Sigmoid colon (tissue), 7 donors: Measurements from ENCODE around the gene SLC39A9. TPM values are rescaled to one million over a fixed set of nuclear protein-coding genes. Genes with fewer than 3 reads are reported as not detected.
"Not testable (repeated sequence)": the region's sequence is repeated elsewhere in the genome, so short reads cannot be mapped to it uniquely, and the experiment has no call there.

ENCODE experiments used
- DNase-seq: peaks from one replicate; pipeline ENCODE4 v3.0.0-alpha.2; 2019
- H3K27ac ChIP-seq, 4 donors: fragments of 200-600 bp; sonication (generic); one replicate each; pipeline ENCODE4 v1.5.1; 2016 to 2019; ENCODE audit warnings: mild to moderate bottlenecking in 1 of 4
- H3K27me3 ChIP-seq, 3 donors: fragments of 200-600 bp; sonication (generic); one replicate each; pipeline ENCODE4 v1.5.1; 2019; ENCODE audit warnings: mild to moderate bottlenecking in 1 of 3
- H3K36me3 ChIP-seq, 4 donors: fragments of 200-600 bp; sonication (generic); one replicate each; pipeline ENCODE4 v1.5.1; 2016 to 2019
- H3K4me1 ChIP-seq, 4 donors: fragments of 200-600 bp; sonication (generic); one replicate each; pipeline ENCODE4 v1.5.1; 2017 to 2019
- H3K4me3 ChIP-seq, 4 donors: fragments of 200-600 bp; sonication (generic); one replicate each; pipeline ENCODE4 v1.5.1; 2017 to 2019; ENCODE audit warnings: mild to moderate bottlenecking in 2 of 4, moderate library complexity in 1 of 4
- H3K9me3 ChIP-seq, 4 donors: fragments of 200-600 bp in 3 of 4; sonication (generic) in 3 of 4; one replicate each; pipeline versions ENCODE4 v1.5.1 to v1.6.1; 2013 to 2019
- CTCF ChIP-seq, 4 experiments: fragments of 450-650 bp in 3 of 4; fragments of 200-600 bp in 1 of 4; IDR thresholded peaks; one replicate each; pipeline ENCODE4 v1.5.1; 2016 to 2019; ENCODE audit warnings: antibody characterized with exemption in 4 of 4, mild to moderate bottlenecking in 3 of 4, moderate library complexity in 2 of 4
- EP300 ChIP-seq, 4 donors: sonication (generic); formaldehyde crosslinking; IDR thresholded peaks; one replicate each; pipeline ENCODE4 v1.6.1; 2017; ENCODE audit warnings: antibody characterized with exemption in 4 of 4
- POLR2A ChIP-seq, 2 donors: fragments of 450-650 bp; IDR thresholded peaks; one replicate each; pipeline ENCODE4 v1.6.1; 2016; ENCODE audit warnings: antibody characterized with exemption in 2 of 2, mild to moderate bottlenecking in 2 of 2, moderate library complexity in 2 of 2
- POLR2AphosphoS5 ChIP-seq, 4 donors: sonication (generic); formaldehyde crosslinking; IDR thresholded peaks; one replicate each; pipeline ENCODE4 v1.6.1; 2017; ENCODE audit warnings: antibody characterized with exemption in 4 of 4
- WGBS, 2 donors: extraction: QIAGEN DNeasy Blood & Tissue Kit; methylation state at CpG; one replicate each; pipeline ENCODE4 v1.1.7; 2013; 5-methylcytosine and 5-hydroxymethylcytosine counted together
- intact Hi-C: fragments of 100-400 bp; cut with DNase I; formaldehyde crosslinking; loops from one replicate; pipeline ENCODE4 v1.15.1; 2023
- polyA plus RNA-seq, 3 donors: library from polyadenylated mRNA; stranded (reverse); fragments of 200-250 nt; gene quantifications; one replicate each; pipeline ENCODE4 v1.2.3, GENCODE V29; 2013
- total RNA-seq, 4 donors: library from RNA; depleted of rRNA; stranded (reverse); fragments of >200 nt; gene quantifications; one replicate each; pipeline ENCODE4 v1.1.0, GENCODE V29; 2016
- donor health status: healthy with polysubstance abuse.
- donor health status: Bipolar disorder and iron deficiency.
- donor health status: healthy.

The SLC39A9 gene
- total and polyA plus RNA-seq, 7 donors = 11.4 to 47.4 (median 39.0) TPM

DNA sequence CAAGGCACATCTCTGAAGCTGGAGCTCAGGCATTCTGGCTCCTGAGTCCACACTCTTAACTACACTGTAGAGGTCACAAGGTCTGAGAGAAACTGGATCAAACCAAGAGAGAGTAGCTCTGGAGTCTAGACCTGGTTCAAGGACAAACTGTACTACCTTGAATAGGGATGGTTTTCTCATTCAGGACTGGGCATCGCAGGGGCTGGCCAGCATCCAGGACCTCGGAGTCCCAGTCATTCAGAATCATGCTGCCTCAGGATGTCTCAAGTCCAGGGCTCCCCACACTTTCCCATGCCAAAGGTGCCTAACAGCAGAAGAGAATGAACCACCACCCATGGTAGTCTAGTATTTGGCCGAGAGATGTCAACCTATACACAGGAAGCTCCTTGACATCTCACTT is 72.9 kb downstream of the SLC39A9 start:
- Histone ChIP-seq H3K36me3 (no peaks in the 10 kb centered on the region), H3K4me1 (no peaks in the 10 kb centered on the region), H3K4me3 (no peak overlapping the region), H3K27me3 (no peaks in the 10 kb centered on the region), H3K9me3 (no peaks in the 10 kb centered on the region), H3K27ac (no peak overlapping the region)
- DNase-seq = no peak
- 84 to 91% methylated on average over 3 of the region's 3 CpGs for WGBS, 2 donors
- TF ChIP-seq POLR2AphosphoS5 (IDR thresholded peaks at IDR 0.05) (no peak), CTCF (IDR thresholded peaks at IDR 0.05) (no peak), EP300 (IDR thresholded peaks at IDR 0.05) (no peak), POLR2A (IDR thresholded peaks at IDR 0.05) (no peak)
- intact Hi-C loops = no loop called here

GRCh38 chr14:69471916-69472315 is 73.4 kb downstream of the SLC39A9 start:
- Histone ChIP-seq H3K27me3 (no peaks in the 10 kb centered on the region), H3K9me3 (no peaks in the 10 kb centered on the region), H3K4me3 (no peak overlapping the region), H3K4me1 (no peaks in the 10 kb centered on the region), H3K36me3 (no peaks in the 10 kb centered on the region), H3K27ac (no peak overlapping the region)
- intact Hi-C loops = no loop called here
- WGBS, 2 donors = 85 to 89% methylated on average over 10 of the region's 10 CpGs
- DNase-seq = no peak
- TF ChIP-seq POLR2AphosphoS5 (IDR thresholded peaks at IDR 0.05) (no peak), POLR2A (IDR thresholded peaks at IDR 0.05) (no peak), EP300 (IDR thresholded peaks at IDR 0.05) (no peak), CTCF (IDR thresholded peaks at IDR 0.05) (no peak)

DNA sequence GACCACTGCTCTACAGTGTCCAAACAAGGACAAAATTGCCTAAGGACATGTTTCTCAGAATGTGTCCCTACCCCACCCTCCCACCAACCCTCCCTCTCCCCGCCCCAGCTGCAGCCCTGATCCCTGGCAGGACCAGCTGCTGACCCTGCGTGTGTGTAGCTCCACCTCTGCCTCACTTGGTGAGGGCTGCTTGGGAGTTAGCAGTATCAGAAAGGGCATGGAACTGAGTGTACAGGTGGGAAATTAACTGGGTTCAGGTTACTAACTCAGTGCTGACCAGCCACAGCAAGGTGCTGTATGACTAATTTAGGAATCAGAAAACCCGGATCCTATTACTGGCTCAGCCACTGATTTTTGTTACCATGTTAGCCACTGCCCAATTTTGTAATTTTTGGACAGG is 74.8 kb downstream of the SLC39A9 start:
- Histone ChIP-seq H3K36me3 (no peaks in the 10 kb centered on the region), H3K27me3 (no peaks in the 10 kb centered on the region), H3K27ac (no peak overlapping the region), H3K4me3 (no peak overlapping the region), H3K9me3 (no peaks in the 10 kb centered on the region), H3K4me1 (no peaks in the 10 kb centered on the region)
- intact Hi-C loops = no loop called here
- TF ChIP-seq EP300 (IDR thresholded peaks at IDR 0.05) = no peak
- no peak for TF ChIP-seq POLR2AphosphoS5 (IDR thresholded peaks at IDR 0.05)
- TF ChIP-seq POLR2A (IDR thresholded peaks at IDR 0.05) = no peak
- no peak for TF ChIP-seq CTCF (IDR thresholded peaks at IDR 0.05)
- DNase-seq = no peak
- 61 to 71% methylated on average over 3 of the region's 3 CpGs for WGBS, 2 donors

DNA sequence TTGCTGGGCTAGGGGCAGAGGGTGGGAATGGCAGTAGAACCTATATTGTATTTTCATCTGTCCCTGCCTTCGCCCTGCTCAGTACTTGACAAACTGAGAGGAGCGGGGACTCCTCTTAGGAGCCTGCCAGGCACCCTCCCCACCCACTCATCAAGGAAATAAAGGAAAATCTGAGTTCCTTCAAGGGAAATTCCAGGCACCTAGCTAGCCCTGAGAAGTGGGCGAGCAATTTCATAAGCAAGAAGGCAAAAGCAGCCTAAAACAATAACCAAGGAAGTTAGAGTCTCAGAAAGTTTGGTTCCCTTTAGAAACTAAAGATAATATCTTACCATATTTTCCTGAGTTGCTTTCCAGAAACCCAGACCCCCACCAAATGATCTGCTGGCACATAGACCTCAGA is 75.5 kb downstream of the SLC39A9 start:
- TF ChIP-seq CTCF (IDR thresholded peaks at IDR 0.05) (no peak), EP300 (IDR thresholded peaks at IDR 0.05) (no peak), POLR2AphosphoS5 (IDR thresholded peaks at IDR 0.05) (no peak), POLR2A (IDR thresholded peaks at IDR 0.05) (no peak)
- Histone ChIP-seq H3K27me3 (no peaks in the 10 kb centered on the region), H3K9me3 (no peaks in the 10 kb centered on the region), H3K36me3 (no peaks in the 10 kb centered on the region), H3K4me1 (no peaks in the 10 kb centered on the region), H3K27ac (no peak overlapping the region), H3K4me3 (no peak overlapping the region)
- intact Hi-C loops = no loop called here
- no peak for DNase-seq
- WGBS, 2 donors = 93 to 95% methylated on average over 3 of the region's 3 CpGs

GRCh38 chr14:69475194-69475818 is 76.8 kb downstream of the SLC39A9 start:
- TF ChIP-seq CTCF (IDR thresholded peaks at IDR 0.05) (no peak), POLR2AphosphoS5 (IDR thresholded peaks at IDR 0.05) (no peak), EP300 (IDR thresholded peaks at IDR 0.05) (no peak), POLR2A (IDR thresholded peaks at IDR 0.05) (no peak)
- WGBS, 2 donors = 51 to 65% methylated on average over 8 of the region's 8 CpGs
- intact Hi-C loops = no loop called here
- H3K27ac ChIP-seq = no peak overlapping the region
- no peak for DNase-seq
- no peak overlapping the region for H3K4me3 ChIP-seq
- no peaks in the 10 kb centered on the region for H3K27me3 ChIP-seq
- H3K36me3 ChIP-seq = no peaks in the 10 kb centered on the region
- no peaks in the 10 kb centered on the region for H3K9me3 ChIP-seq
- H3K4me1 ChIP-seq = no peaks in the 10 kb centered on the region

GRCh38 chr14:69476824-69477450 is 78.4 kb downstream of the SLC39A9 start:
- H3K36me3 ChIP-seq, H3K9me3 ChIP-seq, H3K4me1 ChIP-seq, H3K27ac ChIP-seq, H3K4me3 ChIP-seq, DNase-seq, H3K27me3 ChIP-seq, intact Hi-C loops: not testable (repeated sequence)
- WGBS, 2 donors = 92 to 95% methylated on average over 5 of the region's 5 CpGs

DNA sequence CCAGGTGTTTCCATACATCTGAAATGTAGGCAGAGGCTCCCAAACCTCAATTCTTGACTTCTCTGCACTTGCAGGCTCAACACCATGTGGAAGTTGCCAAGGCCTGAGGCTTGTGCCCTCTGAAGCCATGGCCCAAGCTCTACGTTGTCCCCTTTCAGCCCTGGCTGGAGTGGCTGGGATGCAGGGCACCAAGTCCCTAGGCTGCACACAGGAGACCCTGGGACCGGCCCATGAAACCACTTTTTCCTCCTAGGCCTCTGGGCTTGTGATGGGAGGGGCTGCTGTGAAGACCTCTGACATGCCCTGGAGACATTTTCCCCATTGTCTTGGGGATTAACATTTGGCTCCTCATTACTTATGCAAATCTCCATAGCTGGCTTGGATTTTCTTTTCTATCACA is 79.6 kb downstream of the SLC39A9 start:
- H3K4me3 ChIP-seq, H3K27me3 ChIP-seq, H3K27ac ChIP-seq, H3K36me3 ChIP-seq, H3K4me1 ChIP-seq, H3K9me3 ChIP-seq, intact Hi-C loops: not testable (repeated sequence)
- WGBS, 2 donors = 87 to 90% methylated on average over 2 of the region's 2 CpGs
- DNase-seq = peak; percentile 17
